ENCODE data around the gene GJC1. TPM values are rescaled to one million over a fixed set of nuclear protein-coding genes. Genes with fewer than 3 reads are reported as not detected.

GJC1 gene
- total and polyA plus RNA-seq, 9 of the 15 experiments (the other 6 are each of a cell fraction or from before 2014, with no cell fraction given): 0.04 to 1.4 (median 0.18) TPM; not detected in 1

DNA sequence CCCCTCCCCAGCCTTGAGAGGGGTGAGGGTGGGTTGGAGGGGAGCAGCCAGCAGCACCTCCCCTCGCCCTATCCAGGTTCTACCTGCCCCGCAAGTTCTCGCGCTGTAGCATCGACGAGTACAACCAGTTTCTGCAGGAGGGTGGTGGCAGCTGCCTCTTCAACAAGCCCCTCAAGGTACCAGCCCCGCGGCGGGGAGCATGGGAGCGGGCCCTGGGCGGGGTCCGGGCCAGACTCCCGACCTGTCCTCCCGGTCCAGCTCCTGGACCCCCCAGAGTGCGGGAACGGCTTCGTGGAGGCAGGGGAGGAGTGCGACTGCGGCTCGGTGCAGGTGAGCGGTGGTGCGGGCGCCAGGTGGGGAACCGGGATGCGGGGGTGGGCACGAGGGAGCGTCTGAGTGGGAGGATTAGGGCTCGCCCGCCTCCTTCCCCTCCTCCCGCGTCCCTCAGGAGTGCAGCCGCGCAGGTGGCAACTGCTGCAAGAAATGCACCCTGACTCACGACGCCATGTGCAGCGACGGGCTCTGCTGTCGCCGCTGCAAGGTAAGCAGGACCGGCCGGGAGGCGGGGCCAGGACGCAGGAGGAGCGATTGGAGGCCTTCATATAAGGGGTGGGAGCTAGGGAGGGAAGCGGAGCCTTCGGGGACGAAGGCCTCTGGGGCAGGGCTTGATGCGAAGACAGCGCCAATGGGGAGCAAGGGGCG is 54.8 kb downstream of the GJC1 start (continued):
- TF ChIP-seq, protein P1, sequence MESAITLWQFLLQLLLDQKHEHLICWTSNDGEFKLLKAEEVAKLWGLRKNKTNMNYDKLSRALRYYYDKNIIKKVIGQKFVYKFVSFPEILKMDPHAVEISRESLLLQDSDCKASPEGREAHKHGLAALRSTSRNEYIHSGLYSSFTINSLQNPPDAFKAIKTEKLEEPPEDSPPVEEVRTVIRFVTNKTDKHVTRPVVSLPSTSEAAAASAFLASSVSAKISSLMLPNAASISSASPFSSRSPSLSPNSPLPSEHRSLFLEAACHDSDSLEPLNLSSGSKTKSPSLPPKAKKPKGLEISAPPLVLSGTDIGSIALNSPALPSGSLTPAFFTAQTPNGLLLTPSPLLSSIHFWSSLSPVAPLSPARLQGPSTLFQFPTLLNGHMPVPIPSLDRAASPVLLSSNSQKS (CRISPR knock-in tag; IDR thresholded peaks at IDR 0.05): no peak
- TF ChIP-seq RBM39 (optimal IDR thresholded peaks at IDR 0.05; ENCODE audit: low read depth, low read length) (no peak), RFX1 (IDR thresholded peaks at IDR 0.05) (no peak), ZNF134 (CRISPR knock-in tag; conservative IDR thresholded peaks at IDR 0.05) (no peak), ATF4 (CRISPR knock-in tag; IDR thresholded peaks at IDR 0.05) (no peak), POU5F1 (IDR thresholded peaks at IDR 0.05; ENCODE audit: borderline replicate concordance, low read depth, low read length, partially characterized antibody) (no peak), PHF21A (IDR thresholded peaks at IDR 0.05; ENCODE audit: borderline replicate concordance, low read depth) (no peak), SP2 (IDR thresholded peaks at IDR 0.05; ENCODE audit: extremely low read depth, low read depth, low read length, poor library complexity, severe bottlenecking) (no peak), RBM22 (IDR thresholded peaks at IDR 0.05; ENCODE audit: low read depth, low read length, poor library complexity, severe bottlenecking) (no peak), NCOA2 (IDR thresholded peaks at IDR 0.05; ENCODE audit: partially characterized antibody in 2 of 2) (no peak), TRIM25 (IDR thresholded peaks at IDR 0.05; ENCODE audit: borderline replicate concordance) (no peak), CBX1 (IDR thresholded peaks at IDR 0.05; ENCODE audit: low read depth) (no peak), CSDE1 (IDR thresholded peaks at IDR 0.05) (no peak), CBX2 (IDR thresholded peaks at IDR 0.05; ENCODE audit: insufficient read depth, low read length, poor library complexity, severe bottlenecking) (no peak), RBM17 (IDR thresholded peaks at IDR 0.05; ENCODE audit: borderline replicate concordance, low read depth, low read length) (no peak), ZHX1 (conservative IDR thresholded peaks at IDR 0.05; ENCODE audit: low read length) (no peak), SRSF7 (optimal IDR thresholded peaks at IDR 0.05; ENCODE audit: low read depth, low read length) (no peak), ILK (tag; IDR thresholded peaks at IDR 0.05; ENCODE audit: borderline replicate concordance, low read depth) (no peak)
- TF ChIP-seq, protein P2, sequence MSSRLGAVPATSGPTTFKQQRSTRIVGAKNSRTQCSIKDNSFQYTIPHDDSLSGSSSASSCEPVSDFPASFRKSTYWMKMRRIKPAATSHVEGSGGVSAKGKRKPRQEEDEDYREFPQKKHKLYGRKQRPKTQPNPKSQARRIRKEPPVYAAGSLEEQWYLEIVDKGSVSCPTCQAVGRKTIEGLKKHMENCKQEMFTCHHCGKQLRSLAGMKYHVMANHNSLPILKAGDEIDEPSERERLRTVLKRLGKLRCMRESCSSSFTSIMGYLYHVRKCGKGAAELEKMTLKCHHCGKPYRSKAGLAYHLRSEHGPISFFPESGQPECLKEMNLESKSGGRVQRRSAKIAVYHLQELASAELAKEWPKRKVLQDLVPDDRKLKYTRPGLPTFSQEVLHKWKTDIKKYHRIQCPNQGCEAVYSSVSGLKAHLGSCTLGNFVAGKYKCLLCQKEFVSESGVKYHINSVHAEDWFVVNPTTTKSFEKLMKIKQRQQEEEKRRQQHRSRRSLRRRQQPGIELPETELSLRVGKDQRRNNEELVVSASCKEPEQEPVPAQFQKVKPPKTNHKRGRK (tag; IDR thresholded peaks at IDR 0.05): no peak
